ENCODE results near the gene TAF5L.

DNA sequence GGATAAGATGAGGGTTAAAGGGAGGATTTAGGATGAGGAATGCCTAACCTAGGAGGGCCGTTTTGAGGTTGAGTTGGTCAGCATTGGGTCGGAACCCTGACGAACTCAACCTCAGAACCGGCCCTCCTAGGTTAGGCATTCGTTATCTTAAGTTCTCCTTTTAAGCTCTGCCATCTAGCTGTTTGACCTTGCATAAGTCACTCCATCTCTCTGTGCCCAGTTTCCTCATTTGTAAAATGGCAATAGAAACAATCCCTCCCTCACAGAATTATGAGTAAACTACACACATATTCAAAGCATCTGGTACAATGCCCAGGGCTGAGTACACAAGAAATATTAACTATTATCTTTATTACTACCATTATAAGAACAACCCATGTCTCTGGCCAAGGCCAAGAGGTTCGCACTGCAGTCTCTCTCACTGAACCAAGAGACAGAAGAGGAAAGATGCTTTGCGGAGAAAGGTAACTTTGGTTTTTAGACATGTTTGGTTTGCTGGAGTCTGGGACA lies 72.2 kb downstream of the TAF5L start:
- TF ChIP-seq, protein P1, sequence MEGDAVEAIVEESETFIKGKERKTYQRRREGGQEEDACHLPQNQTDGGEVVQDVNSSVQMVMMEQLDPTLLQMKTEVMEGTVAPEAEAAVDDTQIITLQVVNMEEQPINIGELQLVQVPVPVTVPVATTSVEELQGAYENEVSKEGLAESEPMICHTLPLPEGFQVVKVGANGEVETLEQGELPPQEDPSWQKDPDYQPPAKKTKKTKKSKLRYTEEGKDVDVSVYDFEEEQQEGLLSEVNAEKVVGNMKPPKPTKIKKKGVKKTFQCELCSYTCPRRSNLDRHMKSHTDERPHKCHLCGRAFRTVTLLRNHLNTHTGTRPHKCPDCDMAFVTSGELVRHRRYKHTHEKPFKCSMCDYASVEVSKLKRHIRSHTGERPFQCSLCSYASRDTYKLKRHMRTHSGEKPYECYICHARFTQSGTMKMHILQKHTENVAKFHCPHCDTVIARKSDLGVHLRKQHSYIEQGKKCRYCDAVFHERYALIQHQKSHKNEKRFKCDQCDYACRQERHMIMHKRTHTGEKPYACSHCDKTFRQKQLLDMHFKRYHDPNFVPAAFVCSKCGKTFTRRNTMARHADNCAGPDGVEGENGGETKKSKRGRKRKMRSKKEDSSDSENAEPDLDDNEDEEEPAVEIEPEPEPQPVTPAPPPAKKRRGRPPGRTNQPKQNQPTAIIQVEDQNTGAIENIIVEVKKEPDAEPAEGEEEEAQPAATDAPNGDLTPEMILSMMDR (conservative IDR thresholded peaks at IDR 0.05; ENCODE audit: low read length), result no peak
- TF ChIP-seq EZH2phosphoT487 (IDR thresholded peaks at IDR 0.05; ENCODE audit: borderline replicate concordance), result no peak

Data from Loucy (cell line).